NOMO-1 treated with DMSO at 0.1 percent for 48 hours (cell line): ENCODE measurements around the gene TRIP4.
A peak's percentile ranks its signal among the peaks of the same experiment; 100 is the strongest.
"Not testable (repeated sequence)": the region's sequence is repeated elsewhere in the genome, so short reads cannot be mapped to it uniquely, and the experiment has no call there.

ENCODE experiments used
- DNase-seq: peaks from one replicate; lab custom pipeline; 2025; ENCODE audit not compliant: unreplicated experiment; lab: John Stamatoyannopoulos, UW

The TRIP4 gene

GRCh38 chr15:64387562-64388168 is at the start of gene TRIP4:
Gene TRIP4 (plus strand): TSS chr15:64387836. CDS start chr15:64387864, 28 bp downstream.
- DNase-seq = peak; percentile 98

- DNase-seq = no peak
Observed at GRCh38 chr15:64340355-64340754, 47.3 kb upstream of the TRIP4 start.

GRCh38 chr15:64341961-64342360 is 45.7 kb upstream of the TRIP4 start:
- DNase-seq = no peak

- DNase-seq = no peak
Observed at GRCh38 chr15:64343222-64343621, 44.4 kb upstream of the TRIP4 start.

- no peak for DNase-seq
Observed at GRCh38 chr15:64343841-64344240, 43.8 kb upstream of the TRIP4 start.

- DNase-seq = no peak
Observed at GRCh38 chr15:64344651-64345294, 42.9 kb upstream of the TRIP4 start.

GRCh38 chr15:64346242-64346641 is 41.4 kb upstream of the TRIP4 start:
- DNase-seq = not testable (repeated sequence)

- no peak for DNase-seq
Observed at GRCh38 chr15:64348455-64348854, 39.2 kb upstream of the TRIP4 start.

GRCh38 chr15:64349375-64349774 is 38.3 kb upstream of the TRIP4 start:
- DNase-seq = no peak

GRCh38 chr15:64351265-64351664 is 36.4 kb upstream of the TRIP4 start:
- no peak for DNase-seq

- DNase-seq = no peak
Observed at GRCh38 chr15:64354688-64355344, 32.8 kb upstream of the TRIP4 start.

- peak; percentile 20 for DNase-seq
Observed at GRCh38 chr15:64355348-64355943, 32.2 kb upstream of the TRIP4 start.

GRCh38 chr15:64355944-64356709 is 31.5 kb upstream of the TRIP4 start, which contains the start of gene CSNK1G1:
Gene CSNK1G1 (minus strand): TSS chr15:64356173. CDS start chr15:64300499, 55,674 bp downstream.
- peak; percentile 95 for DNase-seq

- no peak for DNase-seq
Observed at GRCh38 chr15:64356710-64357040, 31.0 kb upstream of the TRIP4 start.

GRCh38 chr15:64361259-64361658 is 26.4 kb upstream of the TRIP4 start:
- DNase-seq = no peak

- DNase-seq = no peak
Observed at GRCh38 chr15:64369078-64369607, 18.5 kb upstream of the TRIP4 start.

GRCh38 chr15:64371383-64371782 is 16.3 kb upstream of the TRIP4 start:
- not testable (repeated sequence) for DNase-seq

- no peak for DNase-seq
Observed at GRCh38 chr15:64373360-64373759, 14.3 kb upstream of the TRIP4 start.

- DNase-seq = no peak
Observed at GRCh38 chr15:64379216-64379960, 8.2 kb upstream of the TRIP4 start.
